Thyroid gland (tissue), 4 donors: Measurements from ENCODE around the gene STYXL1.

ENCODE experiments used
- POLR2A ChIP-seq, 2 donors: fragments of 450-650 bp; IDR thresholded peaks; one replicate each; pipeline ENCODE4 v1.6.1; 2017; ENCODE audit warnings: antibody characterized with exemption in 2 of 2, mild to moderate bottlenecking in 2 of 2, moderate library complexity in 1 of 2
- TF ChIP-seq, protein P1 (sequence below), 6 experiments: fragments of 200-600 bp in 3 of 6; fragments of 450-650 bp in 3 of 6; sonication (generic) in 3 of 6; IDR thresholded peaks; one replicate each; pipeline ENCODE4 v1.5.1; 2016 to 2019; ENCODE audit warnings: antibody characterized with exemption in 6 of 6, mild to moderate bottlenecking in 2 of 6, inconsistent platforms in 1 of 6, moderate library complexity in 1 of 6

DNA sequence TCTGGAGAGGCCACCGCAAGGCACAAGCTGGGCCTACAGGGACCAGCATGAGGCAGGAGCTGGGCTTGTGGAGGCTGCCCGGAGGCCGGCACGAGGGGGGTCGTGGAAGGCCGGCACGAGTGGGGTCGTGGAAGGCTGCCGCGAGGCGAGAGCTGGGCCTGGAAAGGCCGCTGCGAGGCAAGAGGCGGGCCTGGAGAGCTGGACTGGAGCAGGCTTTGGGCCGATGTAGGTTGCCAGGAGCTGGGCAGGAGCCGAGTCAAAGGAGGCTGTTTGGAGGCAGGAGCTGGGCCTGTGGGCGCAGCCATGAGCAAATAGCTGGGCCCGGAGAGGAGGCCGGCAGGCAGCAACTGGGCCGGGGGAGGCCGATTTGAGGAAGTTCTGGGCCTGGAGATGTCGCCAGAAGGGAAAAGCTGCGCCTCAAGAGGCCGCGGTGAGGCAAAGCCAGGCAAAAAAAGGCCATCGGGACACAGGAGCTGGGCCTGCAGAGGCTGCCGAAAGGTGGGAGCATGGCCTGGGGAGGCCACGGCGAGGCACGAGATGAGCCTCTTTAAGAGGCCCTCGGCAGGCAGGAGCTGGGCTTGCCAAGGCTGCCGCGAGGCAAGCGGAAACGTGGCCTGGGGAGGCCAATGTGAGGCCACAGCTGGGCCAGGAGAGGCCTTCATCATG lies 26.6 kb upstream of the STYXL1 start:
- no peak for TF ChIP-seq POLR2A (IDR thresholded peaks at IDR 0.05)
- TF ChIP-seq, protein P1, sequence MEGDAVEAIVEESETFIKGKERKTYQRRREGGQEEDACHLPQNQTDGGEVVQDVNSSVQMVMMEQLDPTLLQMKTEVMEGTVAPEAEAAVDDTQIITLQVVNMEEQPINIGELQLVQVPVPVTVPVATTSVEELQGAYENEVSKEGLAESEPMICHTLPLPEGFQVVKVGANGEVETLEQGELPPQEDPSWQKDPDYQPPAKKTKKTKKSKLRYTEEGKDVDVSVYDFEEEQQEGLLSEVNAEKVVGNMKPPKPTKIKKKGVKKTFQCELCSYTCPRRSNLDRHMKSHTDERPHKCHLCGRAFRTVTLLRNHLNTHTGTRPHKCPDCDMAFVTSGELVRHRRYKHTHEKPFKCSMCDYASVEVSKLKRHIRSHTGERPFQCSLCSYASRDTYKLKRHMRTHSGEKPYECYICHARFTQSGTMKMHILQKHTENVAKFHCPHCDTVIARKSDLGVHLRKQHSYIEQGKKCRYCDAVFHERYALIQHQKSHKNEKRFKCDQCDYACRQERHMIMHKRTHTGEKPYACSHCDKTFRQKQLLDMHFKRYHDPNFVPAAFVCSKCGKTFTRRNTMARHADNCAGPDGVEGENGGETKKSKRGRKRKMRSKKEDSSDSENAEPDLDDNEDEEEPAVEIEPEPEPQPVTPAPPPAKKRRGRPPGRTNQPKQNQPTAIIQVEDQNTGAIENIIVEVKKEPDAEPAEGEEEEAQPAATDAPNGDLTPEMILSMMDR (IDR thresholded peaks at IDR 0.05) = no peak
